ENCODE data around the gene RIF1.

GRCh38 chr2:151483546-151483945 lies 73.8 kb downstream of the RIF1 start:
- TF ChIP-seq CTCF (IDR thresholded peaks at IDR 0.05 in 4 of 5, conservative IDR thresholded peaks at IDR 0.05 in 1 of 5) (no peak), POLR2A (IDR thresholded peaks at IDR 0.05) (no peak)

All from gastrocnemius medialis (tissue), 4 donors.